ENCODE data around the gene ZNF516.
"Not testable (repeated sequence)": the region's sequence is repeated elsewhere in the genome, so short reads cannot be mapped to it uniquely, and the experiment has no call there.

The ZNF516 gene

DNA sequence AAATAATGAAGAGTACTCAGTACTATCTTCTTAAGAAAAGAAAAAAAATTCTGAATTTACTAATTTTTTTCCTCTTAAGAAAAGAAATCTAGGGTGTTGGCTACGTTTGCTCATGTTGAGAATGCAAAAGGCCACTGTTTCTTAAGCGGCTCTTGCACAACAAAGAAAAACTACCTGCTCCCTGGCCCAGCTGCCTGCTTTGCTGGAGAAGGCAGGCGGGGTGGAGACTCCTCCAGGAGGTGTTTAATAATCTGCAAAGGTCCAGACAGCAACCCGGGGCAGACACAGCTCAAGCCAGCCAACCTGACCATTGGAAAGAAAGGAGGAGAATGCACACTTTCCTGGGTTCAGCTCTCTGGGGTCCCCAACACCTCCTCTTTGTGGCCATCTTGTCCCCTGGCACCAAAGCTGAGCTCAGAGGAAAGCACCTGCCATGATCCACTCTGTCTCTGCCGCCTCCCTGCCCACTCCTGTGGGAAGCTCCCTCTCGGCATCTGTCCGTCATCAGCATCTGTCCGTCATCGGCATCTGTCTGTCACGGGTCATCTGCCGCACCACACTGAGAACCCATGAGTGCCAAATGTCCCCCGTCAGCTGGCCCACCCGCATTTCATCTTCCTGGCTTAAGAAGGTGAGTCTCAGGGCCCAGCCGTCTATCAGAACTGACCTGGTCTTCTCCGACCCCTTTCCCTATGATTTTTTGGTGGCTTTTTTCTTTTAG lies 11.9 kb downstream of the ZNF516 start:
- Histone ChIP-seq H3K36me3 (ENCODE audit: control insufficient read depth in 1 of 2, insufficient read depth in 2 of 2, low read length in 2 of 2) (peaks cover 0 to 3% of the 10 kb centered on the region in 2 donors), H3K9me3 (ENCODE audit: control insufficient read depth in 1 of 2, low read length in 2 of 2) (no peaks in the 10 kb centered on the region), H3K9ac (ENCODE audit: low read depth in 1 of 2, low read length in 2 of 2) (no peak overlapping the region), H3K4me3 (ENCODE audit: low read depth in 1 of 2, low read length in 2 of 2) (no peak overlapping the region), H3K27ac (ENCODE audit: low read depth, low read length) (no peak overlapping the region), H3K27me3 (ENCODE audit: control insufficient read depth in 1 of 2, insufficient read depth in 2 of 2, low read length in 2 of 2) (no peaks in the 10 kb centered on the region), H3K4me1 (ENCODE audit: control insufficient read depth in 1 of 2, insufficient read depth in 2 of 2, low read length in 2 of 2) (peaks cover 25 to 27% of the 10 kb centered on the region in 2 donors)

DNA sequence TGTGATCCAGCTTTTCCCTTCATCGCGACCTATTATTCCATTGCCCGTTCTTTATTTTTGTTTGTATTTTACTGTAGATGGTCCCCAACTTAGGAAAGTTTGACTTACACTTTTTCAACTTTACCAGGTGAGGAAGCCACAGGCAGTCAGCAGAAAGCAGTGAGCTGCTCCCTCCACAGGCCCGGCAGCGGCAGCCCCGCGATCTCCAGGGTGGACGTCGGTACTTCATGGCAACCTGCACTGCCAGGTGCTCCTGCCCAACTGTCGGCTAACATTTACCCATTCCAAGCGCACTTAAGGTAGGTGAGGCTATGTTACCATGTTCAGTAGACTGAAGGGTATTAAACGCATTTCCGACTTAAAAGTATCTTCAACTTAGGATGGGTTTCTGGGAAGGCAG lies 12.8 kb downstream of the ZNF516 start:
- Histone ChIP-seq H3K4me1 (ENCODE audit: control insufficient read depth in 1 of 2, insufficient read depth in 2 of 2, low read length in 2 of 2) (peaks cover 25 to 27% of the 10 kb centered on the region in 2 donors), H3K9me3 (ENCODE audit: control insufficient read depth in 1 of 2, low read length in 2 of 2) (no peaks in the 10 kb centered on the region)

GRCh38 chr18:76480913-76481312 lies 14.1 kb downstream of the ZNF516 start:
- no peak overlapping the region for H3K4me3 ChIP-seq (ENCODE audit: low read depth in 1 of 2, low read length in 2 of 2)
- H3K36me3 ChIP-seq (ENCODE audit: control insufficient read depth in 1 of 2, insufficient read depth in 2 of 2, low read length in 2 of 2) = peaks cover 0 to 3% of the 10 kb centered on the region in 2 donors
- peaks cover 30 to 40% of the 10 kb centered on the region in 2 donors for H3K4me1 ChIP-seq (ENCODE audit: control insufficient read depth in 1 of 2, insufficient read depth in 2 of 2, low read length in 2 of 2)
- H3K9ac ChIP-seq (ENCODE audit: low read depth in 1 of 2, low read length in 2 of 2) = no peak overlapping the region
- H3K27ac ChIP-seq (ENCODE audit: low read depth, low read length) = no peak overlapping the region
- no peaks in the 10 kb centered on the region for H3K9me3 ChIP-seq (ENCODE audit: control insufficient read depth in 1 of 2, low read length in 2 of 2)
- no peaks in the 10 kb centered on the region for H3K27me3 ChIP-seq (ENCODE audit: control insufficient read depth in 1 of 2, insufficient read depth in 2 of 2, low read length in 2 of 2)

More for the DNA sequence above, 12.8 kb downstream of the ZNF516 start:
- H3K4me3 ChIP-seq (ENCODE audit: low read depth in 1 of 2, low read length in 2 of 2) = no peak overlapping the region
- H3K9ac ChIP-seq (ENCODE audit: low read depth in 1 of 2, low read length in 2 of 2) = no peak overlapping the region
- H3K27me3 ChIP-seq (ENCODE audit: control insufficient read depth in 1 of 2, insufficient read depth in 2 of 2, low read length in 2 of 2) = no peaks in the 10 kb centered on the region
- H3K36me3 ChIP-seq (ENCODE audit: control insufficient read depth in 1 of 2, insufficient read depth in 2 of 2, low read length in 2 of 2) = peaks cover 0 to 3% of the 10 kb centered on the region in 2 donors
- no peak overlapping the region for H3K27ac ChIP-seq (ENCODE audit: low read depth, low read length)

DNA sequence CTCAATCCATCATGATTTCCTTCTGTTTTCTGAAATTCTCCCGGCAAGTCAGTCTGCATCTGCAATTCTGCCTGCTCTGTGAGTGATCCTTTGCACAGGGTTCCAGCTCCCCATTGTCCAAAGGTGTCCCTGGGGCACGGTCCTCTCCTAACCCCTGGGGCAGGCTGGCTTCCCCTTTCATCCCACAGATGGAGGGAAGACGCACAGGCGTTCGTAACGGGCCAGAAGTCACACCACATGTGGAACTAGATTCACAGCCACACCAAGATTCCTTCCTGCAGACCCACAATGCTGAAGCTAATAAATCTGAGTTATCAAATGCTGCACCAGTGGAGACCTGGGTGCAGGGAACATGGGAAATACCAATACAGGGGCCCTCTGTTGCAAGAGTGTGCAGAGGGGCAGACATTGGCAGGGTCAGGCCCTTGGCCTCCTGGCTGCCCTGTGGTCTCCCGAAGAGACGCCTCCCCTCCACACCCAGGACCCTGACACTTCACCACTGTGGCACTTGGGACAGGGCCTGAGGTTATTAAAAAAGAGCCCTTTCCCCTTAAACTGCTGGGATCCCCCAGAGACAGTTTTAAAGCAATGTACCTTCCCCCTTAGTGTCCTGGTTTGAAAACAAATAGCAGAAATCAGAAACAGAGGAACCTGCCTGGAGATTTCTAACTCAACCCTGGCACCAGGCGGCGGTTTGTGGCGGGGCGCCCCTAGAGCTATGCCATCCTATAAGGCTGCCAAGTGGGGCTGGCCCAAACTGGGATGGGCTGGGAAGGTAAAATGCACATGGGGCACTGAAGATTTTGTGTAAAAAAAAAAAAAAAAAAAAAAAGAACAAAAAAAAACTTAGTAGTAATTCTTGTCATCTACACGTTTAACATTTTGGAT lies 15.4 kb downstream of the ZNF516 start:
- Histone ChIP-seq H3K9me3 (ENCODE audit: control insufficient read depth in 1 of 2, low read length in 2 of 2) (no peaks in the 10 kb centered on the region), H3K4me1 (ENCODE audit: control insufficient read depth in 1 of 2, insufficient read depth in 2 of 2, low read length in 2 of 2) (peaks cover 24 to 47% of the 10 kb centered on the region in 2 donors), H3K27me3 (ENCODE audit: control insufficient read depth in 1 of 2, insufficient read depth in 2 of 2, low read length in 2 of 2) (no peaks in the 10 kb centered on the region), H3K36me3 (ENCODE audit: control insufficient read depth in 1 of 2, insufficient read depth in 2 of 2, low read length in 2 of 2) (peaks cover 0 to 3% of the 10 kb centered on the region in 2 donors), H3K4me3 (ENCODE audit: low read depth in 1 of 2, low read length in 2 of 2) (no peak overlapping the region), H3K9ac (ENCODE audit: low read depth in 1 of 2, low read length in 2 of 2) (no peak overlapping the region), H3K27ac (ENCODE audit: low read depth, low read length) (no peak overlapping the region)

DNA sequence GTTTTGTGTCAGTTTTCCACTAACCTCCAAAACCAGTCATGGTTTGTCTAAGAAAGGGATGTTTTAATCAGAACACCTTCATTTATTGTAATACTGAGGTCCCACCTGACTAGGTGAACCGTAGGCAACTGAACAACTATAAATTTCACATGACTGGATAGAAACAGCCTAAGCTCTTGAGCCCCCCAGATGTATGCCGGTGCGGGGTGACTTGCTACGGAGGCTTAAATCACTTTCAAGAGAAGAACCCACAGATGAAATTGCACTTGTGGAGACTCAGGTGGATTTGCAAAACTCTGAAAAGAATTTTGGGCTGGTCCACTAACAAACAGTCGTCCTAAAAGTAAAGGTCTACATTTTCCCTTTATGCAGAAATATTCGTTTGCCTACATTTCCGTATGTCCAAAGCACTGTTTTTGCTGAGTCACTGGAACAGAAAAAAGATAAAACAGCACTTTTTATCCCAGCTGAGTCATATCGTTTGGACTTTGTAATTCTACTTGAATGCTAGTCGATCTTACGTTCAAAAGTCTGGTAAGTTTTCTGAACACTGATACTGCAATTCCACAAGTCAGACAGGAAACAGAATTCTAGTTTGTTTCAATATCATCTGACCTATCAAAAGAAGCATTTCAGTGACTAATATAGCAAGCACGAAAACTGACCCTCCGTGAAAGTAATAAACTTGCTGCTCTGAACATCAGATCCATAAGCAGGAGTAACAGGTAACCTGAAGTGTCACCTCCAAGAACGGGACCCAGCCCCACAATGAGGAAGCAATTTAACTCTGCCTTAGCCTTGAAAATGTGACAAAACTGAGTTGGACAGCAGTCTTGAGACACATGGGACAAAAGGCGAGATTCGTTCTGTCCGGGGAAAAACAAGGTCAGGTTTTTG lies 18.1 kb downstream of the ZNF516 start:
- Histone ChIP-seq H3K27ac (ENCODE audit: low read depth, low read length) (peak overlapping the region; percentile 58), H3K36me3 (ENCODE audit: control insufficient read depth in 1 of 2, insufficient read depth in 2 of 2, low read length in 2 of 2) (peaks cover 0 to 3% of the 10 kb centered on the region in 2 donors), H3K4me3 (ENCODE audit: low read depth in 1 of 2, low read length in 2 of 2) (peak overlapping the region; percentile 53 to 73), H3K27me3 (ENCODE audit: control insufficient read depth in 1 of 2, insufficient read depth in 2 of 2, low read length in 2 of 2) (no peaks in the 10 kb centered on the region), H3K9ac (ENCODE audit: low read depth in 1 of 2, low read length in 2 of 2) (peak overlapping the region; percentile 10 to 31), H3K9me3 (ENCODE audit: control insufficient read depth in 1 of 2, low read length in 2 of 2) (no peaks in the 10 kb centered on the region), H3K4me1 (ENCODE audit: control insufficient read depth in 1 of 2, insufficient read depth in 2 of 2, low read length in 2 of 2) (peaks cover 9 to 24% of the 10 kb centered on the region in 2 donors)

DNA sequence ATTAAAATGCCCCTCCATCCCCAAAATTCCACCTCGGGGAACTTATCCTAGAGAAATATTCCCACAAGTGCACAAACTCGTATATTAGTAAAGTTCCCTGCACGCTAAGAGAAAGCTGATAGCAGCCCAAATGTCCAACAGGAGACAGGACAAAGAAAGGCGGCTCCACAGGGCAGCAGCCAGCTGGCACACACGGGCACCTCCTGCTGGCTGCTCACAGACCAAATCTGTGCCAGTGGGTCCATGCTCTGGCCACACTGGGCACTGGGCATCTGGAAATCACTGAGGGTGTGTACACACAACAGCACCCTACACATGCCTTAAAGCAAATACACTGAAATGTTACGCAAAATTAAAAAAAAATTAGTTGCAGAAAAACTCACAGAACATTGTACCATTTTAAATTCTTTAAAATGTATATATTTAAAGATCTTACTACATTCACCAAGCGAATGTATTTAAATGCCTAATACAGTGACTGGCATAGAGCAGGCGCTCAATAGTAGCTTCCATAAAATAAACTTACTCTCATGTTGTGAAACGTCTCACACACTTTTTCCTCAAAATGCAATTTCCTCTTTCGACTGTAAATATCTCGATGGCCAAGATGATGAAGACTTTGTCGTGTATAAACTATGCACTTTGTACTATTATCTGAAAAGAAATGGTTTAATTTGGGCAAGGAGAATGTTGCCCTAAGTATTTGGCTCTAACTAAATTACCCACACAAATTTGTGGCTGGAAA lies 19.4 kb downstream of the ZNF516 start:
- Histone ChIP-seq H3K4me3 (ENCODE audit: low read depth in 1 of 2, low read length in 2 of 2) (no peak overlapping the region), H3K27me3 (ENCODE audit: control insufficient read depth in 1 of 2, insufficient read depth in 2 of 2, low read length in 2 of 2) (no peaks in the 10 kb centered on the region), H3K4me1 (ENCODE audit: control insufficient read depth in 1 of 2, insufficient read depth in 2 of 2, low read length in 2 of 2) (peaks cover 9 to 24% of the 10 kb centered on the region in 2 donors), H3K9me3 (ENCODE audit: control insufficient read depth in 1 of 2, low read length in 2 of 2) (no peaks in the 10 kb centered on the region), H3K36me3 (ENCODE audit: control insufficient read depth in 1 of 2, insufficient read depth in 2 of 2, low read length in 2 of 2) (no peaks in the 10 kb centered on the region), H3K9ac (ENCODE audit: low read depth in 1 of 2, low read length in 2 of 2) (no peak overlapping the region), H3K27ac (ENCODE audit: low read depth, low read length) (no peak overlapping the region)

DNA sequence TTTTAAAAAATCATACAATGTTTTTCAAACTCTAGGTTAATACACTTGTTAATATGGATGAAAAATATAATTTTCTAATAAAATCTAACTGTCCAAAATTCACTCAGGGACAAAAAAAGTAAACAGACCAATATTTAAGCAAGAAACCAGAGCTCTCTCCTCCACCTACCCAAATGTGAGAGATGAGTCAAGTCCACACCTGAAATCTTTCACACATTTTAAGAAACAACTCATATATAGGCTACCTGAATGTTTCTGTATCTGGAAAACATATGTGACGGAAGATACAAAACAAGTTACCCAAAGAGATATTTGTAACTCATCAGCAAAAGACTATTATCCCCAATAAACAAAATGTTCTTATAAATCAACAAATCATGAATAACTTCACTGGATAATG lies 20.2 kb downstream of the ZNF516 start:
- Histone ChIP-seq H3K36me3 (ENCODE audit: control insufficient read depth in 1 of 2, insufficient read depth in 2 of 2, low read length in 2 of 2) (no peaks in the 10 kb centered on the region), H3K9ac (ENCODE audit: low read depth in 1 of 2, low read length in 2 of 2) (no peak overlapping the region), H3K4me3 (ENCODE audit: low read depth in 1 of 2, low read length in 2 of 2) (no peak overlapping the region), H3K27me3 (ENCODE audit: control insufficient read depth in 1 of 2, insufficient read depth in 2 of 2, low read length in 2 of 2) (no peaks in the 10 kb centered on the region), H3K27ac (ENCODE audit: low read depth, low read length) (no peak overlapping the region), H3K4me1 (ENCODE audit: control insufficient read depth in 1 of 2, insufficient read depth in 2 of 2, low read length in 2 of 2) (peaks cover 9 to 24% of the 10 kb centered on the region in 2 donors), H3K9me3 (ENCODE audit: control insufficient read depth in 1 of 2, low read length in 2 of 2) (no peaks in the 10 kb centered on the region)

DNA sequence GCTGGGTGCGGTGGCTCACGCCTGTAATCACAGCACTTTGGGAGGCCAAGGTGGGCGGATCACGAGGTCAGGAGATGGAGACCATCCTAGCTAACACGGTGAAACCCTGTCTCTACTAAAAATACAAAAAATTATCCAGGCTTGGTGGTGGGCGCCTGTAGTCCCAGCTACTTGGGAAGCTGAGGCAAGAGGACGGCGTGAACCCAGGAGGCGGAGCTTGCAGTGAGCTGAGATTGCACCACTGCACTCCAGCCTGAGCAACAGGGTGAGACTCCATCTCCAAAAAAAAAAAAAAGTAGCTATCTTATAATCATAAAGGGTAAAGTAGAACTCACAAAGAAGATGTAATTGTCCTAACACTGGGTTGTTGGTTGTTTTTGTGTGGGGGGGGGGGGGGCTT lies 21.5 kb downstream of the ZNF516 start:
- H3K9me3 ChIP-seq (ENCODE audit: control insufficient read depth in 1 of 2, low read length in 2 of 2); H3K27me3 ChIP-seq (ENCODE audit: control insufficient read depth in 1 of 2, insufficient read depth in 2 of 2, low read length in 2 of 2); H3K27ac ChIP-seq (ENCODE audit: low read depth, low read length); H3K36me3 ChIP-seq (ENCODE audit: control insufficient read depth in 1 of 2, insufficient read depth in 2 of 2, low read length in 2 of 2); H3K4me3 ChIP-seq (ENCODE audit: low read depth in 1 of 2, low read length in 2 of 2); H3K9ac ChIP-seq (ENCODE audit: low read depth in 1 of 2, low read length in 2 of 2): not testable (repeated sequence)
- H3K4me1 ChIP-seq (ENCODE audit: control insufficient read depth in 1 of 2, insufficient read depth in 2 of 2, low read length in 2 of 2) = peaks cover 9 to 24% of the 10 kb centered on the region in 2 donors

DNA sequence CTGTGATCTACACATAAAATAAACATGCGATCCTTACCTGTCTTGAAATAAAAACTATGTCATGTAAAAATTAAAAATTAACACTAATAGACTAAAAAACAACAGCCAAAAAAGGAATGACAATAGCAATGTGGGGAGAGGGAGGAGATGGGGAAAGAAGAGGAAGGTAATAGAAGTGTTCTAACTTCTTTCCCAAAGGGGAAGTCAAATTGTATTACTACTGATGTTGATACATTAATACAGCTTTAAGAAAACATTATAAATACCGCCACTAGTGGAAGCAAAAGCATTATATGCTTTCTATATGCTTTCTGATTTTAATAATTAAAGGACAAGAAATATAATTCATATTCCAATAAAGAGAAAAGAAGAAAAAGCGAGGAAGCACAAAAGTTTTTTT lies 22.2 kb downstream of the ZNF516 start:
- no peak overlapping the region for H3K9ac ChIP-seq (ENCODE audit: low read depth in 1 of 2, low read length in 2 of 2)
- no peaks in the 10 kb centered on the region for H3K27me3 ChIP-seq (ENCODE audit: control insufficient read depth in 1 of 2, insufficient read depth in 2 of 2, low read length in 2 of 2)
- no peak overlapping the region for H3K27ac ChIP-seq (ENCODE audit: low read depth, low read length)
- peaks cover 9 to 28% of the 10 kb centered on the region in 2 donors for H3K4me1 ChIP-seq (ENCODE audit: control insufficient read depth in 1 of 2, insufficient read depth in 2 of 2, low read length in 2 of 2)
- no peaks in the 10 kb centered on the region for H3K36me3 ChIP-seq (ENCODE audit: control insufficient read depth in 1 of 2, insufficient read depth in 2 of 2, low read length in 2 of 2)
- no peak overlapping the region for H3K4me3 ChIP-seq (ENCODE audit: low read depth in 1 of 2, low read length in 2 of 2)
- no peaks in the 10 kb centered on the region for H3K9me3 ChIP-seq (ENCODE audit: control insufficient read depth in 1 of 2, low read length in 2 of 2)
